ENCODE data around the gene PIGX.
"Not testable (repeated sequence)": the region's sequence is repeated elsewhere in the genome, so short reads cannot be mapped to it uniquely, and the experiment has no call there.

Gene PIGX

DNA sequence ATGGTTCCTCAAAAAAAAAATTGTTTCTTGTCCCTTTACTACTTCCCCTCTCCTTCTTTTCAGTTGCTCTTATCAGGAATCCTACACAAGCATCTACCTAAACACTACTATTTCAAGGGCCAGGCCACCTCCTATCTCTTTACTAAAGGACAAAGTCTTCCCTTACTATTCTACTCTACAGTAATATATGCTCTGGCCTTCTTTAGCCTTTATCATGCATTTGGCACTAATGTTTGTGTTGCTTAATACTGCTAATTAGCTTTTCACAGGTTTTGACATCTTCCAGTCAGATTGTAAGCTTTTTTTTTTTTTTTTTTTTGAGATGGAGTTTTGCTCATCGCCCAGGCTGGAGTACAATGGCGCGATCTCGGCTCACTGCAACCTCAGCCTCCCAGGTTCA, 5.4 kb upstream of the PIGX start:
- no peak for DNase-seq

DNA sequence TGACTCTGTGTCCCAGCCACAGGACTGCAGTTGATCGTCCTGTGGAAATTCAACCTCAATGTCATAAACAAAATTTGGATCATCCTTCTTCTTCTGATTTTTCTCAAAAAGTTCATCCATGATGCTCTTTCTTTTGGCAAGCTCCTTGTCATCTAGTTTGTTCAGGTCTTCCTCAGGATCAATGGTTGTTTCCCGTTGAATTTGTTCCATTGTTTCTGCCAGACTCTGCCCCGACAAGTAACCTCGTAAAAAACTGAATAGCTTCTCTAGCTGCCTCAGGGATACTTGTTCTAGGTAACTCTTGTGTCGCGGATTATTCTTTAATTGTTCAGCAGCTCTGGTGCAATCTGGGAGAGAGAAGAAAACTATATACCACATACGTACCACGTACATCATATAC, 4.6 kb upstream of the PIGX start:
- DNase-seq: no peak

DNA sequence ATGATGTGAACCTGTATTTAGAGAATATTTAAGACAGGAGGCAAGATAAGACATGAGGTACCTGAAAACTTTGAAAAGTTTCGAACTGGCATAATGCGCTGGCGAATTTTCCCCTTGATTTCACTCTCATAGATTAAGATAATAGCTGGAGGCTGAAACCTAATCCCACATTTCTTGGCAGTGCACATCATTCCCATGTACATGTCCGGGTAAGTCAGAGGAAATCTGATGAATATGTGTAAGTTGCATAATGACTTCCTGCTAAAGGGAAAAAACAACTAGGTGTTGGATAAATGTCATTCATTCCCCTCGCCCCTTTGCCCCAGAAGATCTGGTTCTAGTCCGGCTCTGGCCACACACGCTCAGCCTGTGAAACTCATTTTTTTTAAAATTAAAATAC, 3.7 kb upstream of the PIGX start:
- no peak for DNase-seq

DNA sequence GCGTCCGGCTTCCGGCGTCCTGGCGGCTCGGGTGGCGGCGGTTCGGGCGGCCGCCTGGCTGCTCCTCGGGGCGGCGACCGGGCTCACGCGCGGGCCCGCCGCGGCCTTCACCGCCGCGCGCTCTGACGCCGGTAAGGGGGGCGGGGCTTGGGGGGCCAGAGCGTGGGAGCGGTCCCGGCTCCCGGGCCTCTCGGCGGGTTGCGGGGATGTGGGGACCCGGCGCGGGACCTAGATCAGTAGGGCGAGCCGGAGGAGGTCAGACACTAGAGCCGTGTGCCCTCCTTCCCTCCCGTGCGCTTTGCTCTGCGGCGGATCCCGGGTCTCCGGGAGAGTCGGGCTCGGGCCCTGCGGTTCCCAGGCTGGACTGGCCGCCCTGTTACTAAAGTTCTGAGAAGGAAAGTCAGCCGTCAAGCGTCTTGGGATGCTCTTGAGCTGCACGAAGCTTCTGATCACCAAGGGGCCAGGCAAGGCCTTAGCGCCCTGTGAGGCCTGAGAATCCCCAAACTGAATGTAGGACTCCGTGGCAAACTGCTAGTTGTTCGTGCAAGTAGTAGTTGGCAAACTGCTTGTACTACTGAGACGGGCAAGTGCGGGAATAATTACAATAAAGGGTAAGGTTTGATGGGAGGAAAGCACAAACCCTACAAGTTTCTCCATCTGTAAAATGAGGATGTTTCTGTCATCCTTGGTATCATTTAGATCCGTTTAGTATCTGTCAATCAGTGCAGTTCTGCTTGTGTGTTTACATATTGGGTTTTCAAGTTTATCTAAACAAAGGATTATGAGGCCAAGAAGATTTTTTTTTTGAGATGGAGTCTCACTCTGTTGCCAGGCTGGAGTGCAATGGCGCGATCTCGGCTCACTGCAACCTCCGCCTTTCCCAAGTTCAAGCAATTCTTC, 587 bp downstream of the PIGX start:
- peak; percentile 80 for DNase-seq

DNA sequence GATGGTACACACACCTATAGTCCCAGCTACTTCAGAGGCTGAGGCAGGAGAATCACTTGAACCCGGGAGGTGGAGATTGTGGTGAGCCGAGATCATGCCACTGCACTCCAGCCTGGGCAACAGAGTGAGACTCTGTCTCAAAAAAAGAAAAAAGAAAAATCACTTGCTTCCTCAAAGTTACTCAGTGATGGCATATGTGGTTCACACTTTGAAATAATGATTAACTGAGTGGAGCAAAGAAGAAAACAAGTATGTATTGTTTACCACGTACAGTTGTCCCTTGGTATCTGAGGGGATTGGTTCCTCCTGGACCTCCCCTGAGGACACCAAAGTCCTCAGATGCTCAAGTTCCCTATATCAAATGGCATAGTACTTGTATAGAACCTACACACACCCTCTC, 5.0 kb downstream of the PIGX start:
- DNase-seq: not testable (repeated sequence)

DNA sequence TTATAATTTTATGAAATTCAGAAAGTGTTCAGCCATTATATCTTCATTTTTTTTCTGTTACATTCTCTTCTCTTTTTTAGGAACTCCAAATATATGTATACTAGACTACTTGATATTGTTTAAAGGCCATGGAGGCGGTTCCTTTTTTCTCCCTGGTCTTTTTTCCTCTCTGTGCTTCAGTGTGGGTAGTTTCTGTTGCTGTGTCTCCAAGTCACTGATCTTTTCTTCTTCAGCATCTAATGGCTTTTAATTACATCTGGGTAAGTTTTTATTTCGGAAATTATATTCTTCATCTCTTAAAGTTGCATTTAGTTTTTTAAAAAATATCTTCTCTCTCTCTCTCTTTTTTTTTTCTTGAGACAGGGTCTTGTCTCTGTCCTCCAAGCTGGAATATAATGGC, 8.9 kb downstream of the PIGX start:
- DNase-seq: no peak

DNA sequence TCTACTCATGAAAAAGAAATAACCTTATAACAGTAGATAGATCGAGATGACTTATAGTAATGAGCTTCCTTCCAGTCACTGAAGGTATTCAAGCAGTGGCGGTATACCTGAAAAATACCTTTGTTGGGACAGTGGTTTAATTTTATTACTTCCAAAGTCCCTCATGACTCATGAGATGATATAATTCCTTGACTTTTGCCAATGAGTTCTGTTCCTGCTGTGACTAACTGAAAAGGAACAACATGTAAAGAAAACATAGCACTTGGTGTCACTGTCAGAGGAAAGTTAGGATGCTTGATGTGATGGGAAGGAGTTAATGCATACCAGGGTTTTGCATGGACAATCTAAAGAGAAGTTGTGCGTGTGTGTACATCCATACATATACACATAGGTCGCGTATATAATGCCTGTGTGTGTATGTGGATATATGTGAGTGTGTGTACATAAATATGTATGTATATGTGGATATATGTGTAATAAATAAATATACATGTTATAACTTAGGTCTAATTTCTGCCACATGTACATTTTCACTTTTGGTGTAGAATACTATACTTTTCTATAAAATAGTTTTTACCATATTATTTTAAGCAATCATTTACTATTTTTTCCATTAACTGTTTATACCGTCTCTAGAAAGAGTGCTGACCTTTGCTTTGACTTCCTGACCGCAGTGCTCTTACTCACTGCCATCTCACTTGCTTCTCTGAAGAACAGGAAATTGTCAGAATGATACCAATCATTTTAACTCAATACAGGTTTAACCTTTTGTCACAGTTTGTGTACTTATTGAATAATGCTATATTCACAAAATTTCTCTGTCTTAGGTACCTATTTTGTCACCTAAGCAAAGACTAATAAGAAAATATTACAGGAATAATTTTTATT, 14.9 kb downstream of the PIGX start:
- DNase-seq: no peak

DNA sequence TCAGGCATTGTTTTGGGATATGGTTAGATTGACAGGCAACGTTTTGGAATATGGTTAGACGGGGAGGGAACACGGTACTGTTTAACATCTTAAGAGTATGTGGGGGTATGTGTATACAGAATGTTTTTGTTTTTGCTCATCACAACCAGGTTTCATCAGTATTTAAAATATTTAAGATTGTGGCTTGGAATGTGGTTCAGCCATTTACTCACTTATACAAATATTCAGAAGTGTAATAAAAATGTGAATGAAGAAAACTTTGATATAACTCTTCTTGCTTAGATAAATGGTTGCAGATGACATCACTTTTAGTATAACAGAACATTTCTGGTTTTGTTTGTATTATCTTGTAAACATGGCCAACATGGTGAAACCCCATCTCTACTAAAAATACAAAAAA, 23.6 kb downstream of the PIGX start:
- no peak for DNase-seq

DNA sequence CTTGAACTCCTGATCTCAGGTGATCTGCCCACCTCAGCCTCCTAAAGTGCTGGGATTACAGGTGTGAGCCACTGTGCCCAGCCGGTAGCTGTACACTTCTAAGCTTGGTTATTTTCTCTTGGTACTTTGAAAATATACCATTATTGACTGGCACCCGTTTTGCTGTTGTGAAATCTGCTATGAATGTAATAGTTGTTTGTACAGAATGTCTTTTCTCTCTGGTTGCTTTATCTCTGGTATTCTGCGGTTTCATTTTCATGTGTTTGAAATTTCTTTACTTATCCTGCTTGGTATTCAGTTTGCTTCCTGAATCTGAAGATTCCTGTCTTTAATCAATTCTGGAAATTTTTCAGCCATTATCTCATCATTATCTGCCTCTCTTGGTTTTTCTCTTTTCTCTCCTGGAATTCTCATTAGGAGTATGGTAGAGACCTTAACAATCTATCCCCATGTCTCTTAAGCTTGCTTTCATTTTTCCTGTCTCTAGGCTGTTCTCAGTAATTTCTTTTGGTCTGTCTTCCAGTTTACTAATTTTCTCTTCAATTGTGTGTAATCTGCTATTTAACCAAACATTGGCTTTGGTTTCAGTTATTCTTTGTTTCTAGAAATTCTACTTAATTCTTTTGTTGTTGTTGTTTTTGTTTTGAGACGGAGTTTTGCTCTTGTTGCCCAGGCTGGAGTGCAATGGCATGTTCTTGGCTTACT, 24.6 kb downstream of the PIGX start:
- no peak for DNase-seq

DNA sequence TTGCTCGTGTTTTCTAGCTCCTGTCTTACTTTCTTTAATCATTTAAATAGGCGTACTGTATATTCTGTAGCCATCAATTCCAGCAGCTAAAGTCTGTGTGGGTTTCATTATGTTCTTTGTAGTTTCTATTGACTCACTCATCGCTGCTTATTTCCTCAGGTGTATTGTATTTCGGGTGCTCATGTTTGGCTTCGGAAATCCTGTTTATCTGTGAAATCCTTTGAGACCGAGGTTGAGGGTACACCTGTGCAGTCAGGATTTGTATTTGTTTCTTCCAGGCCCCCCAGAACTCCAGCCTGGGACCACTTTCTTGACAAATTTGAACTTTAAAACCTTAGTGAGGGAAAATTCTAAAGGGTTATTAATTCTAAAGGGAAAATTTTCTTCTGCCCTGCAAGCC, 25.5 kb downstream of the PIGX start:
- DNase-seq: no peak

DNA sequence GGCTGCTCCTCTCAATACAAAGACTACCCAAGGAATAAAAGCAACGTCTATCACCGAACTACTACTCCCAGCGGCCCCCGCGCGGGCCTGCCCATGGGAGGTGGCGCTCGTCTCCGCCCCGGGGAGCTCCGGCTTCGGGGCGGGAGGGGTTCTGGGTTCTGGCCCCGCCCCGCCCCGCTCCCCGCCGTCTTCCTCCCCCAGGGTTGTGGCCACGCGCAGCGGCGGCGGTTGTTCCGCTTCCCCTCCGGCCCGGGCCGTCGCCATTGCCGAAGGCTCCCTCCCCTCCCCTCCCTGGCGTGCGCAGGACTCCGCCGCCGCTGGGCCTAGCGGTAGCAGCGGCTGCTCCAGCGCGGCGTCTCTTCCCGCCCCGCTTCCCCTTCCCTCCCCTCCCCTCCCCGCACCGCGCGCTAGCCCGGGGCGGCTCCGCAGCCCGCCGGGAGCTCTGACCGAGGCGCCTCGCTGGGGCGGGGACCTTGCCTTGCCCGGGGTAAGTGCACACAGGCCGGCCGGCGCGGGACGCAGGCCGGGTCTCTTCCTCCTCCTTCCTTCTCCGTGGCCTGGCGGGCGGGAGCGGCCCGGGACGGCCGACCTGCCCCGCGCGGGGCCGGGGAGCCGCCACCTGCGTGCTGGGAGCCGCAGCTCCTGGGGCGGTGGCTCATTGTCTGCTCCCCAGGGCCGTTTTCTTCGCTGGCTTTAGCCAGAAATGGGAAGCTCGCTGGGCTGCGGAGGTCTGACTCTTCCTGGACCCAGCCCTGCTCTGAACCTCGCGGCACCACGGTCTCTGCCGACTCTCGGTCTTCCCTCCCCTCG, 27.7 kb downstream of the PIGX start, which contains the start of gene PAK2:
TSS of gene PAK2 (plus strand) at position 187 of the 810 bp plus-strand sequence. CDS start 42,790 bp downstream, outside the sequence.
- peak; percentile 91 for DNase-seq

DNA sequence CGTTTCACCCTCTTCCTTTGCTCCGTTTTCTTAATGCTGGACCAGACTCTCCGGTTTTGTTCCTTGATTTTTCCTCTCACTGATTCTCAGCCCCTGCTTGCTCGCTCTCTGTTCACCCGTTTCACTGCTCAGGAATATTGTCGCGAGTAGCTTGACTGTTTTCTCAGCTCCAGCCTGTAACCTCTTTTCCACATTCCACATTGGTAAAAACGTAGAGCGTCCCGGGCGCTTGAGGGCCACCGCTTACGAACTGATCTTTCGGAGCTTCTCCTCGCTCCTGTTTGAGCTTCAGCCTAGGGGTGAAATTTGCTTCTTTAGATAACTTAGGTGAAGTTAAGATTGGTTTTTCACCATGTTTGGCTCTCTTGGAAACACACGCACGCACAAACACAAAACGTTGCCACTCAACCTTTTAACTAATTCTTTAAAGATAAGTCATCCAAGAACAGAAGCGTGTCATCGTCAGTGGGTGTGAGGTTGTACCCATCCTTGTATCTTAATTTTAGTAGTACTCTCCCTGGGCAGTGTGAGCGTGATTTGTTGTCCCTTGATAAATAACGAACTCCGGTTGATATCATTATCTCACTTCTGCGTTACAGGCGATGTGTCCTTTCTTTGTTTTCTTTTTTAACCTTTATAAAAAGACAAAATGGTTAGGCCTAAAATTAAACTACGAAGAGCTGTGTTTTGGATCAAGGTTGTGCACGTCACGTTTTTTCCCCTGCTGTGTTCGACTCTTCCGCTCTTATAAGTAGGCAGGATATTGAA, 28.5 kb downstream of the PIGX start:
- DNase-seq: peak; percentile 56

DNA sequence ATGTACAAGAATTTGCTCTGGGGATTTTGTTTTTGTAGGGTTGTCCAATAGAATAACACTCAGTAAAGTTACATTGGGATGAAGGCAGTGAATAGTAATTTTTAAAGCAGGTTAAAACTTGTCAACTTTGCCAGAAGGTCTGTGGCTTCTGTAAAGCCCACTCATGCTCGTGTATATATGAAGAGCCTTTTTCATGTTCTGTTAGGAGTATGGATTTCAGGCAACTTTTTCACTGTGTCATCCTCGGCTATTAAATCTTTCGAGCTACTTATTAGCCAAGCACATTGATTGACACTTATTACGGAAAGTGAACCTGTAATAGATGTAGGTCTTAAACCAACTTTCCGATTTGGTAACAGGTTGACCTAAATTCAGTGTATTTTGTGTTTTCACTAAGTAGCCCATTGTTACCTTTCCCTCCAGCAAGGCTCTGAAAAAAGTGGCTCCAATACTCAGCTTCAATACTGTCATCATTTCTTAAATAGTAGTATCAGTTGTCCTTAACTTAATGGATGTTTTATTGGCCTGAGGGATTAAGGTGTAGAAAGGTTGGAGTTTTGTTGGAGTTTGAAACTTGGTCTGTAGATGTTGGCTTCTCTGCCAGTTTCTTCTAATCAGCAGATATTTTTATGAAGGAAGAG, 29.2 kb downstream of the PIGX start:
- DNase-seq: no peak

DNA sequence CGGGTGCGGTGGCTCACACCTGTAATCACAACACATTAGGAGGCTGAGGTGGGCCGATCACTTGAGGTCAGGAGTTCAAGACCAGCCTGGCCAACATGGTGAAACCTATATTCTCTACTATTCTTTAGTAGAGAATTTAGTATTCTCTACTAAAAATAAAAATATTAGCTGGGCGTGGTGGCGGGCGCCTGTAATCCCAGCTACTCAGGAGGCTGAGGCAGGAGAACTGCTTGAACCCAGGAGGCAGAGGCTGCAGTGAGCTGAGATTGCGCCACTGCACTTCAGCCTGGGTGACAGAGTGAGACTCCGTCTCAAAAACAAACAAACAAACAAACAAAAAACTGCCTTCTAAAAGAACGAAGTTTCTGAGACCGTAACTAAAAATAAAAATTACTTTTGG, 31.4 kb downstream of the PIGX start:
- not testable (repeated sequence) for DNase-seq

DNA sequence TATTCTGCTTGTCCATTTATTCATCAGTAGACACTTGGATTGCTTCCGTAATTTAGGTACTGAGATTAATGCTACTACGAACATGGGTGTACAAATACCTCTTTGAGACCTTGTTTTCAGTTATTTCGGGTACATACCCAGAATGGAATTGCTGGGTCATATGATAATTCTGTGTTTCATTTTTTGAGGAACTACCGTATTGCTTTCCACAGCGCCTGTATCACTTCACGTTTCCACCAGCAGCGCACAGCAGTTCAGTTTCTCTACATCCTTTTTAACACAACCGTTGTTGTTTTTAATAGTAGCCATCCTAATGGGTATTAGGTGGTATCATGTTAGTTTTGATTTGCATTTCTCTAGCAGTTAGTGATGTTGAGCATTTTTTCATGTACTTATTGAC, 36.9 kb downstream of the PIGX start:
- DNase-seq: no peak

DNA sequence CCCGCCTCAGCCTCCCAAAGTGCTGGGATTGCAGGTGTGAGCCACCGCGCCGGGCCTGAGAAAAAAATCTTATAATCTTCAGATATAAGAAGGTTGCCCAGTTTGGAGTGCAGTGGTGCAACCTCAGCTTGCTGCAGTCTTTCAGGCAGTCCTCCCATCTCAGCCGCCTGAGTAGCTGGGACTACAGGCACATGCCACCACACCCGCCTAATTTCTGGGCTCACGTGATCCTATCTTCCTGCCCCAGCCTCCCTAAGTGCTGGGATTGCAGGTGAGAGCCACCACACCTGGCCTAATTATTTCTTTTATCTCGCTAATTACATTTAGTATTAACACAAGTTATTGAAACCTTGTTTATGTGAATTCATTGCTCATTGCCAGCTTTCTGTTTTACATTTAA, 41.0 kb downstream of the PIGX start:
- DNase-seq: no peak

DNA sequence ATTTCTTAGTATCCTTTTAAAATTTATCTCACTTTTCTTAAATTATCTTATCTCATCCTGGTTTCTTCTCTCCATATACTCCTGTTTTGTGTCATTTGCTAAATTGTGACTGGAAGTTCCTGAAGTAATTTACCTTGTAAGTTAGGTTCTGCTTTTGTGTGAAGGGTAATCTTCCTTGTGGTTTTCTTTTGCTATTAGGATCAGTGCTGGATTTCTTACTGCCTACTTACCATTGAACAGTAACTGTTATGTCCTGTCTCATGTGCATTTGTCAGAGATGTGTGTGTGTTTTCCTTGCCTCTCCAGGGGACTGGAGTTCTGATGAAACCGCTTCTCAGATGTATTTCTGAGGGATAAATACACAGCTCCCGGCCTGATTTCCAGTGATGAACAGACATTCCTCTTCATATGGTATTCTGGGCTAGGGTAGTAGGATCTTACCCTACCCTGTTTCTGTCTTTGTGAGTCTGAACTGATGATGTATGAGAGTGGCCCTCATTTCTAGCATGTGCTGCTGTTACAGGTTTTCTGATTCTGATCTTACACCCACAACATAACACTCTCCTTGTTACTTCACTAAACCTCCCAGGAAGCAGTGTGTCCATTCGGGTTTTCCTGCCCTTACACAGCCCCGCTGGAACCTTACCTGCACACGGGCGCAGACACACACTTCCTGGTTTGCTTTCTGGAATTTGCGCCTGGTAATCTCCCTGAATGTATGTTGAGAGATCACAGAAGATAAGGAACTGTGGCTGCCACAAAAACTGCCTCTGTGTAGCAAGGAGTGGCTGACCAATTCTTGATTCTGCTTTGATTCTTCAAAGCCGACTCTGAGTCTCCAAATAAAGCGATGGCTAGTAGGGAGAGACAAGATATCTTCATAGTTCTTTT, 42.2 kb downstream of the PIGX start:
- no peak for DNase-seq

DNA sequence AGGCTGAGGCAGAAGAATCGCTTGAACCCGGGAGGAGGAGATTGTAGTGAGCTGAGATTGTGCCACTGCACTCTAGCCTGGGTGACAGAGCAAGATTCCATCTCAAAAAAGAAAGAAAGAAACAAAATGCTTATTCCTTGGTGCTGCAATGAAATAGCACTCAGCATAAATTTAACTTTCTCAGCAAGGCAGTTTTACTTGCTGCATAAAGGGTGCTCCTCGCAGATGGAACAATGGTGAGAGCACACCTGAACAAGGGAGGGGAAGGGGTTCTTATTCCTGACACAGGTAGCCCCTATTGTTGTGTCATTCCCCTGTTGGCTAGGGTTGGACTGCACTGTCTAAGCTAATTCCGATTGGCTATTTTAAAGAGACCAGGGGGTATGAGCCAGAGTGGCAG, 44.6 kb downstream of the PIGX start:
- DNase-seq: no peak

DNA sequence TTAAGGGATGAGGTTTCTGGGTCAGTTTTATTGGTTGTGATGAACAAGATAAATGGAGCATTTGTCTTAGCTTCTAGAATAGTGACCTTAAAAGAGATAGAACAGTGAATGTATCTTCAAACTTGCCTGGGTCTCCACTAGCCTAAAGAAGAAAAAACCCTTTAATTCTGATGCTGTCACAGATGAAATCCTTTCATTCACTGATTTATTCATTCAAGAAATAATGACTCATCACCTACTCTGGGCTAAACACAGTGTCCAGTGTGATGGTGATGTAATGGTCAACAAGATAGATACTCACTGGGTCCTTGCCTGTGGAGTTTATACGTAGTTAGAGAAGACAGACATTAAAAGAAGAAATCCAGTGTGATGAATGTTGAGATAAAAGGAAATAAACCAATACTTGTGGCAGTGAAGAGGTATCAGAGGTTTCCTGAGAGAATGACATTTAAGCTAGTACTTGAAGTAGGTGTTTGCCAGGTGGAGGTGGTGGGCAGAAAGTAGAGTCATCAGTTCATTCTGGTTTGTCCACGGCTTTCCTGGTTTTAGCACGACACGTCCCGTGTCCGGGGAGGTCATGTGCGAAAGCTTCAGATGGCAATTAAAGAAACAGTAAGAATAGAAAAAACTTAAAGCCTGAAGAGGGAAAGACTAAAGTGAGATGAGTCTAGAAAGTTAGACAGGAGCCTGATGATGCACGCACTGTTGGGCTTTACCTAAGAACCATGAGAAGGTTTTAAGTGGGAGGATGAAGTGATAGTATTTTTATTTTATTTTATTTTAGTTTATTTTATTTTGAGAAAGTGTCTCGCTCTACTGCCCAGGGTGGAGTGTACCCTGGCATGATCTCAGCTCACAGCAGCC, 45.9 kb downstream of the PIGX start:
- DNase-seq: no peak

Measured in stimulated activated CD8-positive, alpha-beta memory T cell treated with anti-CD3 and anti-CD28 coated beads, Interleukin-4, amount 100 ng/mL, for 48 hours (primary cell).